ENCODE results near the gene ZSWIM3. TPM values are rescaled to one million over a fixed set of nuclear protein-coding genes. Genes with fewer than 3 reads are reported as not detected.
A peak's percentile ranks its signal among the peaks of the same experiment; 100 is the strongest.

ZSWIM3 gene
- total RNA-seq, 1 donor = 5.6 TPM

GRCh38 chr20:45890985-45891983 is 33.9 kb downstream of the ZSWIM3 start, which contains the start of the genes CTSA and NEURL2:
Gene CTSA (plus strand): TSS chr20:45891335. CDS start chr20:45891569, 234 bp downstream.
Gene NEURL2 (minus strand): TSS chr20:45891208. CDS start chr20:45890991, 217 bp downstream.
- no peak for TF ChIP-seq CTCF (IDR thresholded peaks at IDR 0.05; ENCODE audit: insufficient read depth, low read depth, low read length)
- DNase-seq (ENCODE audit: low read depth) = peak; percentile 90
- peak within 1 kb of the TSS; percentile 82 for H3K4me3 ChIP-seq (ENCODE audit: low read depth, low read length)

DNA sequence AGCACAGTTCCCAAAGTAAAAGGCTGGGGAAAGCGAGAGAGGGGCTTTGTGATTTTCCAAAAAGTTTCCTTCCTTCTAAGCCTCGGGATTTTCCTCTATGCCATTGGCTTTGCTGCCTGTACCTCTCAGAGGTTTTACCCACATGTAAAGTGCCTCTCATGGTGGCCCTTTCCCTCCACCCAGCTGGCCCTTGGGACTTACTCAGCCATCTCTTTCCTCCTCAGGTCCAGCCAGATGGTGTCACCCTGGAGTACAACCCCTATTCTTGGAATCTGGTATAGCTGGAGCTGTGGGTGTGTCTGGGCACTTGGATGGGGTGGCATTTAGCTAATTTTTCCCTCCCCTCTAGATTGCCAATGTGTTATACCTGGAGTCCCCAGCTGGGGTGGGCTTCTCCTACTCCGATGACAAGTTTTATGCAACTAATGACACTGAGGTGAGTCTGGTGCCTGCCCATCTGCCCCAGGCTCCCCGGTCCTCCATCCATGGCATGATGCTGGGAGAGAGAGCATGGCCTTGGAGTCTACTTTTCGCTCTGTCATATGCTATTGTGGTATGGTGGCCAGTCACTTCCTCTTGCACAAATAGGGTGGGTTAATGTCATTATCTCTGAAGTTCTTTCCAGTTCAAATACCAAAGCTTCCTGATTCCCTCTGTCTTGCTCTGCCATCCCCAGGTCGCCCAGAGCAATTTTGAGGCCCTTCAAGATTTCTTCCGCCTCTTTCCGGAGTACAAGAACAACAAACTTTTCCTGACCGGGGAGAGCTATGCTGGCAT is 34.8 kb downstream of the ZSWIM3 start:
- DNase-seq (ENCODE audit: low read depth) = peak; percentile 27
- peak overlapping the region; percentile 82 for H3K4me3 ChIP-seq (ENCODE audit: low read depth, low read length)
- peak; percentile 13 for TF ChIP-seq CTCF (IDR thresholded peaks at IDR 0.05; ENCODE audit: insufficient read depth, low read depth, low read length)

- H3K4me3 ChIP-seq (ENCODE audit: low read depth, low read length) = no peak overlapping the region
- DNase-seq (ENCODE audit: low read depth) = peak; percentile 14
- TF ChIP-seq CTCF (IDR thresholded peaks at IDR 0.05; ENCODE audit: insufficient read depth, low read depth, low read length) = no peak
Measured at GRCh38 chr20:45892828-45893500, 35.5 kb downstream of the ZSWIM3 start.

- H3K4me3 ChIP-seq (ENCODE audit: low read depth, low read length) = no peak overlapping the region
- no peak for TF ChIP-seq CTCF (IDR thresholded peaks at IDR 0.05; ENCODE audit: insufficient read depth, low read depth, low read length)
- DNase-seq (ENCODE audit: low read depth) = no peak
Measured at GRCh38 chr20:45893831-45894230, 36.4 kb downstream of the ZSWIM3 start.

DNA sequence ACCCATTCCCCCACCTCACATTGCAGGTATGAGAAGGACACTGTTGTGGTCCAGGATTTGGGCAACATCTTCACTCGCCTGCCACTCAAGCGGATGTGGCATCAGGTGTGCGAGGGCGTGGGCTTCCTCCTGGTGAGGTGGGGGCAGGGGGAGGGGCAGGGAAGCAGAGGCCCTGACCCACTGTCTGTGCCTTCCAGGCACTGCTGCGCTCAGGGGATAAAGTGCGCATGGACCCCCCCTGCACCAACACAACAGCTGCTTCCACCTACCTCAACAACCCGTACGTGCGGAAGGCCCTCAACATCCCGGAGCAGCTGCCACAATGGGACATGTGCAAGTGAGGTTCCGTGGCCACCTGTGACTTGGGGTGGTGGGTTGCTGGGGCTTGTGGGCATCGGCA is 37.4 kb downstream of the ZSWIM3 start:
- no peak for DNase-seq (ENCODE audit: low read depth)
- H3K4me3 ChIP-seq (ENCODE audit: low read depth, low read length) = no peak overlapping the region
- TF ChIP-seq CTCF (IDR thresholded peaks at IDR 0.05; ENCODE audit: insufficient read depth, low read depth, low read length) = no peak

DNA sequence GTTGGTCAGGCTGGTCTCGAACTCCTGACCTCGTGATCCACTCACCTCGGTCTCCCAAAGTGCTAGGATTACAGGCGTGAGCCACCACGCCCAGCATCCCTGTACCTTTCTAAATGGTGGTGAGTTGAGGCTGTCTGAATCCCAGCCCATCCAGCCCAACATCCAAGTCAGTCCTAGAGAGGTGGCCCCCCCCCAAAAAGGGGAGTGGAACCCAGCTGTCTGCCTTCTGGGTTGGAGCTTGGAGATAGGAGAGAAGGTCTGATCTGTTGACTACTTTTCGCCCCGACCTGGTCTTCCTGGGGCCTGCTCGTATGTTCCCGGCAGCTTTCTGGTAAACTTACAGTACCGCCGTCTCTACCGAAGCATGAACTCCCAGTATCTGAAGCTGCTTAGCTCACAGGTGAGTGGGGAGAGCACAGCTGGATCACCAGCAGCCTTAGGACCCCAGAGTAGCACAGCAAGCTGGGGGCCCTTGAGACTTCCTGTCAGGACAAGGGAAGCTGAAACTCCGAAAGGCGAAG is 39.3 kb downstream of the ZSWIM3 start:
- TF ChIP-seq CTCF (IDR thresholded peaks at IDR 0.05; ENCODE audit: insufficient read depth, low read depth, low read length) = no peak
- H3K4me3 ChIP-seq (ENCODE audit: low read depth, low read length) = no peak overlapping the region
- DNase-seq (ENCODE audit: low read depth) = no peak

All from fibroblast of villous mesenchyme (primary cell).